NB4 (cell line): ENCODE data around the gene UBA7.

Experiments used
- CTCF ChIP-seq: IDR thresholded peaks from one replicate; pipeline ENCODE4 v1.5.1; 2012; ENCODE audit warnings: low read depth, low read length
- MAX ChIP-seq: IDR thresholded peaks from 2 replicates; pipeline ENCODE4 v1.6.1; 2011; ENCODE audit warnings: low read depth, low read length
- POLR2A ChIP-seq: IDR thresholded peaks from 2 replicates; pipeline ENCODE4 v1.6.1; 2011; ENCODE audit warnings: mild to moderate bottlenecking; ENCODE audit not compliant: insufficient read length; ENCODE audit errors: extremely low read depth

- TF ChIP-seq CTCF (no peak), POLR2A (no peak), MAX (no peak)
Observed at GRCh38 chr3:49791571-49791970, 22.2 kb downstream of the UBA7 start.
